Measurements from ENCODE around the gene MYO3B. TPM values are rescaled to one million over a fixed set of nuclear protein-coding genes. Genes with fewer than 3 reads are reported as not detected.

The MYO3B gene, protein sequence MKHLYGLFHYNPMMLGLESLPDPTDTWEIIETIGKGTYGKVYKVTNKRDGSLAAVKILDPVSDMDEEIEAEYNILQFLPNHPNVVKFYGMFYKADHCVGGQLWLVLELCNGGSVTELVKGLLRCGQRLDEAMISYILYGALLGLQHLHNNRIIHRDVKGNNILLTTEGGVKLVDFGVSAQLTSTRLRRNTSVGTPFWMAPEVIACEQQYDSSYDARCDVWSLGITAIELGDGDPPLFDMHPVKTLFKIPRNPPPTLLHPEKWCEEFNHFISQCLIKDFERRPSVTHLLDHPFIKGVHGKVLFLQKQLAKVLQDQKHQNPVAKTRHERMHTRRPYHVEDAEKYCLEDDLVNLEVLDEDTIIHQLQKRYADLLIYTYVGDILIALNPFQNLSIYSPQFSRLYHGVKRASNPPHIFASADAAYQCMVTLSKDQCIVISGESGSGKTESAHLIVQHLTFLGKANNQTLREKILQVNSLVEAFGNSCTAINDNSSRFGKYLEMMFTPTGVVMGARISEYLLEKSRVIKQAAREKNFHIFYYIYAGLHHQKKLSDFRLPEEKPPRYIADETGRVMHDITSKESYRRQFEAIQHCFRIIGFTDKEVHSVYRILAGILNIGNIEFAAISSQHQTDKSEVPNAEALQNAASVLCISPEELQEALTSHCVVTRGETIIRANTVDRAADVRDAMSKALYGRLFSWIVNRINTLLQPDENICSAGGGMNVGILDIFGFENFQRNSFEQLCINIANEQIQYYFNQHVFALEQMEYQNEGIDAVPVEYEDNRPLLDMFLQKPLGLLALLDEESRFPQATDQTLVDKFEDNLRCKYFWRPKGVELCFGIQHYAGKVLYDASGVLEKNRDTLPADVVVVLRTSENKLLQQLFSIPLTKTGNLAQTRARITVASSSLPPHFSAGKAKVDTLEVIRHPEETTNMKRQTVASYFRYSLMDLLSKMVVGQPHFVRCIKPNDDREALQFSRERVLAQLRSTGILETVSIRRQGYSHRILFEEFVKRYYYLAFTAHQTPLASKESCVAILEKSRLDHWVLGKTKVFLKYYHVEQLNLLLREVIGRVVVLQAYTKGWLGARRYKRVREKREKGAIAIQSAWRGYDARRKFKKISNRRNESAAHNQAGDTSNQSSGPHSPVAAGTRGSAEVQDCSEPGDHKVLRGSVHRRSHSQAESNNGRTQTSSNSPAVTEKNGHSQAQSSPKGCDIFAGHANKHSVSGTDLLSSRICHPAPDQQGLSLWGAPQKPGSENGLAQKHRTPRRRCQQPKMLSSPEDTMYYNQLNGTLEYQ (N-terminal part only)
- not detected in 3 replicates for total RNA-seq
- long read RNA-seq, result 0 reads

DNA sequence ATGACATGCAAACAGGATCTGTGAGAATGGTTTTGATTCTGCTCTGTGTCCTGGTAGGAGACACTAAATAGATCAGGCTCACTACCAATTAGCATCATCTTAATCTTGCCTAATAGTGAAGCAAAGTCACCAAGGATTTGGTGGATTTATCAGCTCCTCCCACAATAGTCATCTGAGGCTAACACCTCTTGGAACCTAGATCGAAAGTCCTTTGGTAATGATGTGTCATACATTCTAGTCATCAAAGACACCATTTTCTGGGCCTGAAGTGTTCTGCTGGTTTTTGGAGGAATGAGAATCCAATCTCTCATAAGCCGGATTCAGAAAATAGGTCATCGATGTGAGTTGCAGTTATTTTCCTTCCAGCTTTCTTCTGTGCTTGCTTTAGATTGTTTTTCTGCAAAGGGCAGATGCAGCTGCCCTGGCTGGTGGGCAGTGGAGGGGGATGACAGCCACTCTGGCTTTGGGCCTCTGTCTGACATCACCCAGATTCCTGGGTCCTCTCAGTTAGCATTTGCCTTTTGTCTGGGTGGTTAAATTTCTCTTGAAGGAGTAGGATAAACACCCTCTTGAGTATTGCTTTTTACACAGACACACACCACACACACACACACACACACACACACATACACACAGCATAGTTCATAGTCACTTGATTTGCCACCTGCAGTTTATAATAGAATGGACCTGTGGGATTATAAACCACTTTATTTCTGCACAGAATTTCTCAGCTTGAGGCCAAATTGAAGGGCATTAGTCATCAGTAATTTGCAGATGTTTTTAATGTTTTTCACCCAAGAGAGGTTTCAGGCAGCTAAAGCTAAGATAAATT lies at the start of gene MYO3B:
TSS of gene MYO3B (plus strand) at position 198 of the 832 bp plus-strand sequence. CDS start at position 339, 141 bp downstream.
- Mint-ChIP-seq H3K9me3 (ENCODE audit: low read depth) (no peaks in the 10 kb centered on the region), H3K27me3 (ENCODE audit: low read depth) (no peaks in the 10 kb centered on the region), H3K36me3 (ENCODE audit: low read depth) (no peaks in the 10 kb centered on the region), H3K4me3 (ENCODE audit: unreplicated experiment) (no peak within 1 kb of the TSS), H3K27ac (ENCODE audit: unreplicated experiment) (peak within 1 kb of the TSS; percentile 61), H3K4me1 (ENCODE audit: low read depth) (peaks cover 25% of the 10 kb centered on the region)
- TF ChIP-seq, protein P1, sequence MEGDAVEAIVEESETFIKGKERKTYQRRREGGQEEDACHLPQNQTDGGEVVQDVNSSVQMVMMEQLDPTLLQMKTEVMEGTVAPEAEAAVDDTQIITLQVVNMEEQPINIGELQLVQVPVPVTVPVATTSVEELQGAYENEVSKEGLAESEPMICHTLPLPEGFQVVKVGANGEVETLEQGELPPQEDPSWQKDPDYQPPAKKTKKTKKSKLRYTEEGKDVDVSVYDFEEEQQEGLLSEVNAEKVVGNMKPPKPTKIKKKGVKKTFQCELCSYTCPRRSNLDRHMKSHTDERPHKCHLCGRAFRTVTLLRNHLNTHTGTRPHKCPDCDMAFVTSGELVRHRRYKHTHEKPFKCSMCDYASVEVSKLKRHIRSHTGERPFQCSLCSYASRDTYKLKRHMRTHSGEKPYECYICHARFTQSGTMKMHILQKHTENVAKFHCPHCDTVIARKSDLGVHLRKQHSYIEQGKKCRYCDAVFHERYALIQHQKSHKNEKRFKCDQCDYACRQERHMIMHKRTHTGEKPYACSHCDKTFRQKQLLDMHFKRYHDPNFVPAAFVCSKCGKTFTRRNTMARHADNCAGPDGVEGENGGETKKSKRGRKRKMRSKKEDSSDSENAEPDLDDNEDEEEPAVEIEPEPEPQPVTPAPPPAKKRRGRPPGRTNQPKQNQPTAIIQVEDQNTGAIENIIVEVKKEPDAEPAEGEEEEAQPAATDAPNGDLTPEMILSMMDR (IDR thresholded peaks at IDR 0.05), result no peak
- no peak for DNase-seq (ENCODE audit: low spot score)

DNA sequence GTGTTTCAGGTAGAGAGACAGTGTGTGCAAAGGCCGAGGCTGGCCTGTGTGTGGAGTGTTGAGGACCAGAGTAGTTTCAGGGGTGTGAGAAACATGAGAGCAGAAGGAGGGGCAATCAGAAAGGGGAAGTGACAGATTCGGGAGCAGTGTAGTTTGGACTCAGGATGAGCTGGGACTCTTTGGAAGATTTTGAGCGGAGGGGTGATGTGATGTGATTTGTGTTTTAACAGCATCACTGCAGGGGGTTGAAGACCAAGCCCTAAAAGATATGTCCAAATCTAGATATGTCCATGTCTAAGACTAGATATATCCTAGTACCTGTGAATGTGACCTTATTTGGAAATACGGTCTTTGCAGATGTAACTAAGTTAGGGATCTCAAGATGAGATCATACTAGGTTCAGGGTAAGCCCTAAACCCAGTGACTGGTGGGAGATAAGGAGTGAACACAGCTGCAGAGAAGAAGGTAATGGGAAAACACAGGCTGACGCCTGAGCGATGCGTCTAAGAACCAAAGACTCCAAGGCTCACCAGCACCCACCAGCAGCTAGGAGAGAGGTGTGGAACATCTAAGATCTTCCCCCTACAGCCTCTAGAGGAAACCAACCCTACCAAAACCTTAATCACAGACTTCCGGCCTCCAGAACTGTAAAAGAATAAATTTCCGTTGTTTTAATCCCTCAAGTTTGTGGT lies 38.5 kb upstream of the MYO3B start:
- Mint-ChIP-seq H3K9me3 (ENCODE audit: low read depth) (peaks cover 14% of the 10 kb centered on the region), H3K4me3 (ENCODE audit: unreplicated experiment) (no peak overlapping the region), H3K36me3 (ENCODE audit: low read depth) (peaks cover 2% of the 10 kb centered on the region), H3K4me1 (ENCODE audit: low read depth) (peaks cover 6% of the 10 kb centered on the region), H3K27me3 (ENCODE audit: low read depth) (no peaks in the 10 kb centered on the region), H3K27ac (ENCODE audit: unreplicated experiment) (no peak overlapping the region)
- no peak for DNase-seq (ENCODE audit: low spot score)
- TF ChIP-seq, protein P1 (IDR thresholded peaks at IDR 0.05), result no peak

DNA sequence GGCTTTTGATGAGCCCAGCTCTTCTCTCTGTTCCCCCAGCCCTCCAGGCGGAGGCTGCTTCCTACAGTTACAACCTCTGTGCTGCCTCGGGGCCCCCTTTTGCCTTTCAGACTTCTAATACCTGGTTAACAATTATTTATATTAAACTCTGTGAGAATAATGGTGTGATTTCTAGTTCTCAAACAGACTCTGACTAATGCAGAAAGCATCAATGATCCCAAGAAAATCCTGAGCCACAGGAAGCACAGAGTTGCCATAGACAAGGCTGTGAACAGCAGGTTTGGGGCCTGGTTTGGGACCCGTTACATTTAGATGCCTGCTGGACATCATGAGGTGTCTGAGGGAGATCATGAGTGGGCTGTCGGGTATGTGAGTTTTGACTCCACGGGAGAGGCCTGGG lies 37.4 kb upstream of the MYO3B start:
- H3K4me1 Mint-ChIP-seq (ENCODE audit: low read depth), result peaks cover 6% of the 10 kb centered on the region
- H3K27ac Mint-ChIP-seq (ENCODE audit: unreplicated experiment), result no peak overlapping the region
- peaks cover 7% of the 10 kb centered on the region for H3K9me3 Mint-ChIP-seq (ENCODE audit: low read depth)
- TF ChIP-seq, protein P1 (IDR thresholded peaks at IDR 0.05), result no peak
- H3K27me3 Mint-ChIP-seq (ENCODE audit: low read depth), result no peaks in the 10 kb centered on the region
- no peak for DNase-seq (ENCODE audit: low spot score)
- H3K4me3 Mint-ChIP-seq (ENCODE audit: unreplicated experiment), result no peak overlapping the region
- H3K36me3 Mint-ChIP-seq (ENCODE audit: low read depth), result peaks cover 2% of the 10 kb centered on the region

DNA sequence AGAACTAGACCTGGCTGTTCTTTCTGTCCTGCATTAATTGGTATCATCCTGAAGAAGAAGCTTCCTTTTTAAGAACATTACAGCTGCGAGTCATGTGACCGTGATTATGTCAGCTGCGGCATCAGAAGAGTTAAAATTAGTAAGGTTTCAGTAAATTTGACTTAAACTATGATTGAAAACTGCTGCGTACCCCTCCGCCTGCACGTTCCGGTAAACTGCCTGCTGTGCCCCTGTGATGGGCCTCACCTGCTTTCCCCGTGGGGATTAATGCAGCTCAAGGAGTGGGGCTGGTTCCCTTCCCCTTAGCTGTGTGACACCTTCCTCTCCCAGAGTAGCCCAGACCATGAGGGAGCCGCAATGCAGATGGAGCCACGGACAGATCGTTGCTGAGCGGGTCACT lies 36.1 kb upstream of the MYO3B start:
- no peak for DNase-seq (ENCODE audit: low spot score)
- Mint-ChIP-seq H3K4me3 (ENCODE audit: unreplicated experiment) (no peak overlapping the region), H3K9me3 (ENCODE audit: low read depth) (no peaks in the 10 kb centered on the region), H3K27me3 (ENCODE audit: low read depth) (no peaks in the 10 kb centered on the region), H3K36me3 (ENCODE audit: low read depth) (no peaks in the 10 kb centered on the region), H3K4me1 (ENCODE audit: low read depth) (peaks cover 6% of the 10 kb centered on the region), H3K27ac (ENCODE audit: unreplicated experiment) (no peak overlapping the region)
- TF ChIP-seq, protein P1 (IDR thresholded peaks at IDR 0.05), result no peak

All from chondrocyte (in vitro differentiated cells).